H1 (cell line): ENCODE data around the gene PLXNB3. TPM values are rescaled to one million over a fixed set of nuclear protein-coding genes. Genes with fewer than 3 reads are reported as not detected.

Experiments
- JUND ChIP-seq: IDR thresholded peaks from 2 replicates; pipeline ENCODE4 v1.6.1; 2011; ENCODE audit warnings: mild to moderate bottlenecking, improper control_type of control experiment, low read length
- KDM1A ChIP-seq: fragments of 200-600, 300-600 bp; sonication (generic); IDR thresholded peaks from 2 replicates; pipeline ENCODE4 v1.7.1; 2016; ENCODE audit warnings: mild to moderate bottlenecking, low read length, borderline replicate concordance
- SP4 ChIP-seq: IDR thresholded peaks from 2 replicates; pipeline ENCODE4 v1.6.1; 2012; ENCODE audit warnings: low read length, inconsistent platforms
- polyA plus RNA-seq, 7 experiments: library from polyadenylated mRNA; depleted of rRNA in 3 of 7; stranded (reverse) in 5 of 7; unstranded in 2 of 7; fragments of >200 nt in 5 of 7; fragments of 200-250 nt in 2 of 7; gene quantifications; 1 replicate in 5 of 7; 2 replicates in 1 of 7; 4 replicates in 1 of 7; pipeline versions ENCODE4 v1.2.1 to v1.2.3, GENCODE V29; 2011 to 2013; ENCODE audit warnings: missing spikeins in 2 of 7, mixed read lengths in 2 of 7
- total RNA-seq: library from RNA; stranded (reverse); fragmentation: NEBNext Ultra II Directional; extraction: Animal tissue kit (Norgen Biotek cat#: 25700); gene quantifications from 2 replicates; pipeline ENCODE4 v1.2.1, GENCODE V29; 2021

Gene PLXNB3
- total and polyA plus RNA-seq, 2 of the 8 experiments (the other 6 are each of a cell fraction or from before 2014, with no cell fraction given), result 1.2 to 2.7 TPM

- no peak for TF ChIP-seq KDM1A
- no peak for TF ChIP-seq SP4
- no peak for TF ChIP-seq JUND
Observed at GRCh38 chrX:153738056-153738605, 25.9 kb upstream of the PLXNB3 start (continued).
